ENCODE data around the gene RHOT2.

Gene RHOT2

GRCh38 chr16:714079-714478, 46.1 kb downstream of the RHOT2 start:
- no peak for TF ChIP-seq CTCF (conservative IDR thresholded peaks at IDR 0.05; ENCODE audit: low read depth, low read length)
- no peaks in the 10 kb centered on the region for H3K79me2 ChIP-seq (ENCODE audit: insufficient read depth, low read depth)
- no peak overlapping the region for H3K4me3 ChIP-seq (IDR thresholded peaks at IDR 0.05; ENCODE audit: insufficient read depth, low read depth, low read length)
- no peak overlapping the region for H2AFZ ChIP-seq (ENCODE audit: low read depth)
- H4K20me1 ChIP-seq (ENCODE audit: insufficient read depth): no peaks in the 10 kb centered on the region
- H3K27ac ChIP-seq: no peak overlapping the region
- no peak overlapping the region for H3K9ac ChIP-seq
- H3K4me1 ChIP-seq (ENCODE audit: low read depth, poor library complexity, severe bottlenecking): peaks cover 29% of the 10 kb centered on the region
- H3K27me3 ChIP-seq (ENCODE audit: insufficient read depth, low read depth): peaks cover 67% of the 10 kb centered on the region
- no peaks in the 10 kb centered on the region for H3K36me3 ChIP-seq (ENCODE audit: insufficient read depth)
- H3K4me2 ChIP-seq: no peak overlapping the region; the same call in 1 of the 2 replicates

GRCh38 chr16:714558-715476, 46.9 kb downstream of the RHOT2 start, which contains the start of gene METRN:
Gene METRN, plus strand, starts transcription at chr16:715118. Its CDS starts 172 bp downstream, at chr16:715290.
- Histone ChIP-seq H3K27me3 (ENCODE audit: insufficient read depth, low read depth) (peaks cover 60% of the 10 kb centered on the region), H3K4me2 (no peak within 1 kb of the TSS; the same call in 1 of the 2 replicates), H3K27ac (no peak within 1 kb of the TSS), H3K79me2 (ENCODE audit: insufficient read depth, low read depth) (no peaks in the 10 kb centered on the region), H4K20me1 (ENCODE audit: insufficient read depth) (no peaks in the 10 kb centered on the region), H3K4me1 (ENCODE audit: low read depth, poor library complexity, severe bottlenecking) (peaks cover 34% of the 10 kb centered on the region), H3K36me3 (ENCODE audit: insufficient read depth) (no peaks in the 10 kb centered on the region), H2AFZ (ENCODE audit: low read depth) (no peak within 1 kb of the TSS), H3K9ac (no peak within 1 kb of the TSS), H3K4me3 (IDR thresholded peaks at IDR 0.05; ENCODE audit: insufficient read depth, low read depth, low read length) (no peak within 1 kb of the TSS)
- TF ChIP-seq CTCF (conservative IDR thresholded peaks at IDR 0.05; ENCODE audit: low read depth, low read length): no peak

- no peaks in the 10 kb centered on the region for H4K20me1 ChIP-seq (ENCODE audit: insufficient read depth)
- peaks cover 34% of the 10 kb centered on the region for H3K4me1 ChIP-seq (ENCODE audit: low read depth, poor library complexity, severe bottlenecking)
- no peaks in the 10 kb centered on the region for H3K79me2 ChIP-seq (ENCODE audit: insufficient read depth, low read depth)
- no peak overlapping the region for H2AFZ ChIP-seq (ENCODE audit: low read depth)
- peaks cover 52% of the 10 kb centered on the region for H3K27me3 ChIP-seq (ENCODE audit: insufficient read depth, low read depth)
- H3K4me2 ChIP-seq: no peak overlapping the region; the same call in 1 of the 2 replicates
- H3K9ac ChIP-seq: no peak overlapping the region
- no peak overlapping the region for H3K27ac ChIP-seq
- H3K36me3 ChIP-seq (ENCODE audit: insufficient read depth): no peaks in the 10 kb centered on the region
- TF ChIP-seq CTCF (conservative IDR thresholded peaks at IDR 0.05; ENCODE audit: low read depth, low read length): no peak
- H3K4me3 ChIP-seq (IDR thresholded peaks at IDR 0.05; ENCODE audit: insufficient read depth, low read depth, low read length): no peak overlapping the region
These were observed 47.7 kb downstream of the RHOT2 start for GRCh38 chr16:715477-716199.

GRCh38 chr16:716200-716568, 48.3 kb downstream of the RHOT2 start:
- H3K4me3 ChIP-seq (IDR thresholded peaks at IDR 0.05; ENCODE audit: insufficient read depth, low read depth, low read length): no peak overlapping the region
- no peak overlapping the region for H3K9ac ChIP-seq
- no peak overlapping the region for H3K27ac ChIP-seq

More at GRCh38 chr16:716200-716568, 48.3 kb downstream of the RHOT2 start:
- Histone ChIP-seq H3K36me3 (ENCODE audit: insufficient read depth) (no peaks in the 10 kb centered on the region), H3K4me1 (ENCODE audit: low read depth, poor library complexity, severe bottlenecking) (peaks cover 29% of the 10 kb centered on the region), H4K20me1 (ENCODE audit: insufficient read depth) (no peaks in the 10 kb centered on the region), H3K79me2 (ENCODE audit: insufficient read depth, low read depth) (no peaks in the 10 kb centered on the region), H2AFZ (ENCODE audit: low read depth) (no peak overlapping the region), H3K4me2 (no peak overlapping the region), H3K27me3 (ENCODE audit: insufficient read depth, low read depth) (peaks cover 46% of the 10 kb centered on the region)
- TF ChIP-seq CTCF (conservative IDR thresholded peaks at IDR 0.05; ENCODE audit: low read depth, low read length): no peak

Measured in KMS-11 (cell line).